ENCODE measurements around the gene MYMX.

The MYMX gene

GRCh38 chr6:44172731-44173500 is 43.8 kb upstream of the MYMX start:
- POLR2A ChIA-PET: interaction anchor here (1.0 to 1.8 kb wide), 3 partner anchors 64 to 84 kb away, joined by 3 to 6 read pairs (median 3); partner anchors contain the start of gene HSP90AB1

GRCh38 chr6:44176130-44176761 is 40.5 kb upstream of the MYMX start:
- DNase-seq (ENCODE audit: low read depth, low spot score): no peak
- POLR2A ChIA-PET: no interaction called here
- no peak for TF ChIP-seq CTCF (IDR thresholded peaks at IDR 0.05; ENCODE audit: insufficient read depth, low read length, missing control alignments)
- CTCF ChIA-PET: interaction anchor here (1.1 to 2.3 kb wide), 11 partner anchors 9 to 162 kb away, joined by 3 to 10 read pairs (median 4); partner anchors contain the start of gene SLC35B2
- no peak overlapping the region for H3K4me3 ChIP-seq (ENCODE audit: low read depth, low read length)

More at GRCh38 chr6:44172731-44173500, 43.8 kb upstream of the MYMX start:
- CTCF ChIA-PET: interaction anchor here (0.6 to 3.4 kb wide), 53 partner anchors 8 to 197 kb away, joined by 3 to 49 read pairs (median 5); partner anchors contain the start of genes AARS2, CAPN11, HSP90AB1 and SLC35B2
- no peak overlapping the region for H3K4me3 ChIP-seq (ENCODE audit: low read depth, low read length)
- peak; percentile 81 for TF ChIP-seq CTCF (IDR thresholded peaks at IDR 0.05; ENCODE audit: insufficient read depth, low read length, missing control alignments)
- no peak for DNase-seq (ENCODE audit: low read depth, low spot score)

DNA sequence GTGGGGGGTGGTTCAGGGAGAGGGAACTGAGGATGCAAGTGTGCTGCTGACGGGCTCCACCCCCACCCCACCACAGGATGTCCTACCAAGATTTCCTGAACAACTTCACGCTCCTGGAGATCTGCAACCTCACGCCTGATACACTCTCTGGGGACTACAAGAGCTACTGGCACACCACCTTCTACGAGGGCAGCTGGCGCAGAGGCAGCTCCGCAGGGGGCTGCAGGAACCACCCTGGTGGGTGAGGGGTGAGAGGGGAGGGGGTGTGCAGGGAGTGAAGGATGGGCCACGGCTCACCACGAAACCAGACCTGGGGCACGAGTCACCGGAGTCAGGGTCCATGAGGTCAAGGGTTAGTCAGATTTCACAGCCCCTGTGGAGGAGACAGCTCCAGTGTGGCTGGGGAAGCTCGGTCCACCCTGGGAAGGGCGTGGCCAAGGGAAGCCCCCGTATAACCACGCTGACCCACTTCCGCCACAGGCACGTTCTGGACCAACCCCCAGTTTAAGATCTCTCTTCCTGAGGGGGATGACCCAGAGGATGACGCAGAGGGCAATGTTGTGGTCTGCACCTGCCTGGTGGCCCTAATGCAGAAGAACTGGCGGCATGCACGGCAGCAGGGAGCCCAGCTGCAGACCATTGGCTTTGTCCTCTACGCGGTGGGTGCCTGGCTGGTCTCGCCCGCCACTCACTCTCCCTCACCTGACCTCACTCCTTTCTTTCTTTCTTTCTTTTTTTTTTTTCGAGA is 39.8 kb upstream of the MYMX start:
- DNase-seq (ENCODE audit: low read depth, low spot score): no peak
- CTCF ChIA-PET: interaction anchor here (0.5 to 2.3 kb wide), 12 partner anchors 8 to 253 kb away, joined by 3 to 10 read pairs (median 4); partner anchors contain the start of gene SLC35B2
- POLR2A ChIA-PET: no interaction called here
- no peak for TF ChIP-seq CTCF (IDR thresholded peaks at IDR 0.05; ENCODE audit: insufficient read depth, low read length, missing control alignments)
- H3K4me3 ChIP-seq (ENCODE audit: low read depth, low read length): no peak overlapping the region

GRCh38 chr6:44177691-44178423 is 38.9 kb upstream of the MYMX start:
- H3K4me3 ChIP-seq (ENCODE audit: low read depth, low read length): no peak overlapping the region
- POLR2A ChIA-PET: no interaction called here
- CTCF ChIA-PET: interaction anchor here (1.1 to 2.3 kb wide), 6 partner anchors 26 to 161 kb away, joined by 3 to 10 read pairs (median 6); partner anchors contain the start of gene SLC35B2
- no peak for TF ChIP-seq CTCF (IDR thresholded peaks at IDR 0.05; ENCODE audit: insufficient read depth, low read length, missing control alignments)
- no peak for DNase-seq (ENCODE audit: low read depth, low spot score)

- DNase-seq (ENCODE audit: low read depth, low spot score): peak; percentile 21
- ChIA-PET CTCF (interaction anchor here (1.0 to 2.4 kb wide), 5 partner anchors 56 to 158 kb away, joined by 3 to 7 read pairs (median 6); partner anchors contain the start of gene SLC35B2), POLR2A (no interaction called here)
- no peak for TF ChIP-seq CTCF (IDR thresholded peaks at IDR 0.05; ENCODE audit: insufficient read depth, low read length, missing control alignments)
- no peak overlapping the region for H3K4me3 ChIP-seq (ENCODE audit: low read depth, low read length)
Measured at GRCh38 chr6:44178424-44179071, 38.2 kb upstream of the MYMX start.

Data from AG04449 (cell line).